Calu3 (cell line): ENCODE data around the gene MAP1S. TPM values are rescaled to one million over a fixed set of nuclear protein-coding genes. Genes with fewer than 3 reads are reported as not detected.

Experiments used
- BruUV-seq: library from RNA; stranded (reverse); fragments of 400-500 nt; replicated peaks from 2 replicates; lab custom pipeline; 2021; lab: Mats Ljungman, UMichigan
- CTCF ChIA-PET: fragments of 300-600 bp; sonication (Branson Sonifier 250); formaldehyde crosslinking; loops from one replicate; lab custom pipeline; 2022; ENCODE audit warnings: antibody characterized with exemption; lab: Charles Lee
- DNase-seq: peaks from one replicate; pipeline ENCODE4 v3.0.0; 2022
- H3K27ac Mint-ChIP-seq: one replicate; pipeline ENCODE4 v1.8.0; 2022; ENCODE audit warnings: mixed read lengths; ENCODE audit not compliant: unreplicated experiment
- H3K27me3 Mint-ChIP-seq: one replicate; pipeline ENCODE4 v1.8.0; 2022; ENCODE audit warnings: mixed read lengths; ENCODE audit not compliant: unreplicated experiment
- H3K36me3 Mint-ChIP-seq: one replicate; pipeline ENCODE4 v1.8.0; 2022; ENCODE audit warnings: mild to moderate bottlenecking, moderate library complexity, mixed read lengths; ENCODE audit not compliant: insufficient read depth, unreplicated experiment
- H3K4me1 Mint-ChIP-seq: one replicate; pipeline ENCODE4 v1.8.0; 2022; ENCODE audit warnings: mild to moderate bottlenecking, low read depth, mixed read lengths; ENCODE audit not compliant: unreplicated experiment
- H3K4me3 Mint-ChIP-seq: one replicate; pipeline ENCODE4 v1.8.0; 2022; ENCODE audit warnings: mild to moderate bottlenecking, low read depth, moderate library complexity, mixed read lengths; ENCODE audit not compliant: unreplicated experiment
- H3K9me3 Mint-ChIP-seq: one replicate; pipeline ENCODE4 v1.8.0; 2022; ENCODE audit warnings: low read depth, mixed read lengths; ENCODE audit not compliant: unreplicated experiment
- CTCF ChIP-seq: fragments of 200-600 bp; IDR thresholded peaks from one replicate; pipeline ENCODE4 v1.8.0; 2022; ENCODE audit warnings: antibody characterized with exemption; ENCODE audit not compliant: unreplicated experiment
- intact Hi-C: fragments of 100-400 bp; cut with micrococcal nuclease; formaldehyde crosslinking; loops from one replicate; pipeline ENCODE4 v1.10.0; 2022; ENCODE audit not compliant: unreplicated experiment
- total RNA-seq: library from RNA; stranded (reverse); gene quantifications from 2 replicates; pipeline ENCODE4 v1.2.3, GENCODE V29; 2022

Gene MAP1S
- total RNA-seq, 1 experiment from 2014 or later, result 57.1 TPM

DNA sequence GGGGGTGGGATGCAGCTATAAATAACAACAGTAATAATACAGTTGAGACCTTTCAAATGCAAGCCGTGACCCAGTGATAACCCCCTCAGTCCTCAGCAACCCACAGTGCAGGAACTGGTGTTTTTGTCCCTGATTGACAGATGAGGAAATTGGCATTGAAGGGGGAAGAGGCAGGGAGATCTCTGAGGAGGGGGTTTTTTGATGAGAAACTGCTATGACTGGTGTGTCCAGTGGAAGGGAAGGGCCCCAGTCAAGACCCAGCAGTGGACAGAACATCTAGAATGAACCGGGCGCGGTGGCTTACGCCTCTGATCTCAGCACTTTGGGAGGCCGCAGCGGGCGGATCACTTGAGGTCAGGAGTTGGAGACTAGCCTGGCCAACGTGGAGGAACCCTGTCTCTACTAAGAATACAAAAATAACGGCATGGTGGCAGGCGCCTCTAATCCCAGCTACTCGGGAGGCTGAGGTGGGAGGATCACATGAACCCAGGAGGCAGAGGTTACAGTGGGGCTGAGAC is 1.9 kb downstream of the MAP1S start:
- H3K36me3 Mint-ChIP-seq, result peaks cover 33% of the 10 kb centered on the region
- BruUV-seq, result no TSS peak
- peak overlapping the region; percentile 80 for H3K4me3 Mint-ChIP-seq
- no peaks in the 10 kb centered on the region for H3K9me3 Mint-ChIP-seq
- H3K27me3 Mint-ChIP-seq, result no peaks in the 10 kb centered on the region
- intact Hi-C loops, result no loop called here
- DNase-seq, result no peak
- CTCF ChIA-PET, result interaction anchor here (1.3 kb wide), 1 partner anchor 45 kb away, joined by 4 read pairs; no protein-coding TSS in a partner anchor
- peaks cover 25% of the 10 kb centered on the region for H3K4me1 Mint-ChIP-seq
- H3K27ac Mint-ChIP-seq, result no peak overlapping the region
- TF ChIP-seq CTCF, result no peak

- peaks cover 33% of the 10 kb centered on the region for H3K36me3 Mint-ChIP-seq
- TF ChIP-seq CTCF, result no peak
- CTCF ChIA-PET, result no interaction called here
- intact Hi-C loops, result no loop called here
- peak overlapping the region; percentile 80 for H3K4me3 Mint-ChIP-seq
- H3K27me3 Mint-ChIP-seq, result no peaks in the 10 kb centered on the region
- no peak overlapping the region for H3K27ac Mint-ChIP-seq
- no TSS peak for BruUV-seq
- H3K9me3 Mint-ChIP-seq, result no peaks in the 10 kb centered on the region
- no peak for DNase-seq
- H3K4me1 Mint-ChIP-seq, result peaks cover 25% of the 10 kb centered on the region
Observed at GRCh38 chr19:17721821-17722220, 2.5 kb downstream of the MAP1S start.

- intact Hi-C loops, result no loop called here
- no TSS peak for BruUV-seq
- no peaks in the 10 kb centered on the region for H3K9me3 Mint-ChIP-seq
- no peak overlapping the region for H3K4me3 Mint-ChIP-seq
- CTCF ChIA-PET, result no interaction called here
- H3K36me3 Mint-ChIP-seq, result peaks cover 40% of the 10 kb centered on the region
- no peak overlapping the region for H3K27ac Mint-ChIP-seq
- no peaks in the 10 kb centered on the region for H3K27me3 Mint-ChIP-seq
- H3K4me1 Mint-ChIP-seq, result peaks cover 25% of the 10 kb centered on the region
- TF ChIP-seq CTCF, result no peak
- no peak for DNase-seq
Observed at GRCh38 chr19:17722655-17723240, 3.5 kb downstream of the MAP1S start.

- H3K36me3 Mint-ChIP-seq, result peaks cover 39% of the 10 kb centered on the region
- intact Hi-C loops, result no loop called here
- CTCF ChIA-PET, result no interaction called here
Observed at GRCh38 chr19:17724655-17725054, 5.4 kb downstream of the MAP1S start.

More at GRCh38 chr19:17724655-17725054, 5.4 kb downstream of the MAP1S start:
- H3K27me3 Mint-ChIP-seq, result no peaks in the 10 kb centered on the region
- no peak for TF ChIP-seq CTCF
- no peaks in the 10 kb centered on the region for H3K9me3 Mint-ChIP-seq
- H3K27ac Mint-ChIP-seq, result peak overlapping the region; percentile 39
- peaks cover 18% of the 10 kb centered on the region for H3K4me1 Mint-ChIP-seq
- no TSS peak for BruUV-seq
- no peak for DNase-seq
- H3K4me3 Mint-ChIP-seq, result no peak overlapping the region
